HCT116 (cell line): ENCODE data around the gene SLC7A8.

Experiments used
- CBX3 ChIP-seq: IDR thresholded peaks from 2 replicates; pipeline ENCODE4 v1.6.1; 2012; ENCODE audit warnings: low read depth
- CEBPB ChIP-seq: IDR thresholded peaks from 2 replicates; pipeline ENCODE4 v1.6.1; 2012; ENCODE audit warnings: low read depth
- EGR1 ChIP-seq: IDR thresholded peaks from 2 replicates; pipeline ENCODE4 v1.6.1; 2012; ENCODE audit warnings: low read depth
- JUND ChIP-seq: IDR thresholded peaks from 2 replicates; pipeline ENCODE4 v1.6.1; 2012
- POLR2A ChIP-seq: IDR thresholded peaks from 2 replicates; pipeline ENCODE4 v1.7.0; 2011; ENCODE audit warnings: borderline replicate concordance; ENCODE audit not compliant: insufficient read depth, insufficient read length; ENCODE audit errors: extremely low read depth
- POLR2AphosphoS5 ChIP-seq: IDR thresholded peaks from 2 replicates; pipeline ENCODE4 v1.6.1; 2011; ENCODE audit warnings: mild to moderate bottlenecking, low read depth, low read length, moderate library complexity
- YY1 ChIP-seq: IDR thresholded peaks from 2 replicates; pipeline ENCODE4 v1.6.1; 2011; ENCODE audit warnings: low read length, low read depth, moderate library complexity, mild to moderate bottlenecking; ENCODE audit not compliant: insufficient replicate concordance; ENCODE audit errors: extremely low read depth
- TF ChIP-seq, protein P1 (sequence below), 3 experiments: fragments of 200-600 bp in 1 of 3; sonication (generic) in 1 of 3; IDR thresholded peaks in 2 of 3; conservative IDR thresholded peaks in 1 of 3; 2 replicates each; pipeline ENCODE4 v1.5.1; 2012 to 2017; ENCODE audit warnings: low read depth in 2 of 3, low read length in 2 of 3, antibody characterized with exemption in 1 of 3, borderline replicate concordance in 1 of 3, control low read depth in 1 of 3, mild to moderate bottlenecking in 1 of 3, mixed read lengths in 1 of 3, mixed run types in 1 of 3, moderate library complexity in 1 of 3; ENCODE audit not compliant: insufficient read depth in 1 of 3

DNA sequence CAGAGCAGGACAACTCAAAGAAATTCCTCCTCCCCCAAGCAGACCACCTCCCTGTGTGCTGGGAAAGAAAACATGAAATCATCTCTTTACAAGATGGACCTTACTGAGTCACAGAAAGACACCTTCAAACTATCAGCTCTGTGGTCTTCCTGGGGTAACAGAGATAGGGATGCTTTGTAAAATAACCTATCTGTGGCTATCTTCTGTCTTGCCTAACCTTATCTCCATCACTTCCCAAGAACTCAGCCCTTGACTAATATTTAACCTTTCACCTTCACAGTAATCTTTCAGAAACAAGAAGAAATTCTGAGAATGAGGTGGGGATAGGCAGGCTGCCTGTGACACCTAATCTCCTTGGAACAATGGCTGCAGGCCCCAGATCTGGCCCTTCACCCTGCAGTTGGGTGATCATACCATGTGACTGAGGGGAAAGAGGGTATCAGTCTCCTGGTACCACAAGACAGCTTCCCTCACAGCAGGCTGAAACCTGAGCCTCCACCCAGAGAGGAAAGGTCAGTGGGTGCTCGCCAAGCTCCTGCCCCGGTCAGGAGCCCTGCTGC lies 37.0 kb downstream of the SLC7A8 start:
- TF ChIP-seq, protein P1, sequence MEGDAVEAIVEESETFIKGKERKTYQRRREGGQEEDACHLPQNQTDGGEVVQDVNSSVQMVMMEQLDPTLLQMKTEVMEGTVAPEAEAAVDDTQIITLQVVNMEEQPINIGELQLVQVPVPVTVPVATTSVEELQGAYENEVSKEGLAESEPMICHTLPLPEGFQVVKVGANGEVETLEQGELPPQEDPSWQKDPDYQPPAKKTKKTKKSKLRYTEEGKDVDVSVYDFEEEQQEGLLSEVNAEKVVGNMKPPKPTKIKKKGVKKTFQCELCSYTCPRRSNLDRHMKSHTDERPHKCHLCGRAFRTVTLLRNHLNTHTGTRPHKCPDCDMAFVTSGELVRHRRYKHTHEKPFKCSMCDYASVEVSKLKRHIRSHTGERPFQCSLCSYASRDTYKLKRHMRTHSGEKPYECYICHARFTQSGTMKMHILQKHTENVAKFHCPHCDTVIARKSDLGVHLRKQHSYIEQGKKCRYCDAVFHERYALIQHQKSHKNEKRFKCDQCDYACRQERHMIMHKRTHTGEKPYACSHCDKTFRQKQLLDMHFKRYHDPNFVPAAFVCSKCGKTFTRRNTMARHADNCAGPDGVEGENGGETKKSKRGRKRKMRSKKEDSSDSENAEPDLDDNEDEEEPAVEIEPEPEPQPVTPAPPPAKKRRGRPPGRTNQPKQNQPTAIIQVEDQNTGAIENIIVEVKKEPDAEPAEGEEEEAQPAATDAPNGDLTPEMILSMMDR (IDR thresholded peaks at IDR 0.05 in 2 of 3, conservative IDR thresholded peaks at IDR 0.05 in 1 of 3; ENCODE audit: borderline replicate concordance in 1 of 3, insufficient read depth in 1 of 3, low read depth in 2 of 3, low read length in 2 of 3) = no peak
- TF ChIP-seq YY1 = no peak
- TF ChIP-seq JUND = no peak
- TF ChIP-seq EGR1 = no peak
- TF ChIP-seq CEBPB = no peak
- TF ChIP-seq CBX3 = no peak
- no peak for TF ChIP-seq POLR2A
- no peak for TF ChIP-seq POLR2AphosphoS5
